Adrenal gland (tissue), 5 donors: ENCODE results near the gene TEDC1.

ENCODE experiments used
- CTCF ChIP-seq, 6 experiments: fragments of 450-650 bp in 4 of 6; fragments of 200-600 bp in 2 of 6; sonication (generic) in 1 of 6; IDR thresholded peaks; 1 replicate in 5 of 6; 2 replicates in 1 of 6; pipeline versions ENCODE4 v1.5.1 to v1.8.0; 2016 to 2021; ENCODE audit warnings: antibody characterized with exemption in 6 of 6, mild to moderate bottlenecking in 2 of 6, moderate library complexity in 1 of 6
- POLR2A ChIP-seq, 2 donors: fragments of 450-650 bp; IDR thresholded peaks; one replicate each; pipeline ENCODE4 v1.6.1; 2017; ENCODE audit warnings: antibody characterized with exemption in 2 of 2, mild to moderate bottlenecking in 2 of 2, moderate library complexity in 1 of 2
- donor health status: DM: no; HTN: no; CAD: no.

GRCh38 chr14:105533811-105534498, 42.9 kb downstream of the TEDC1 start:
- TF ChIP-seq CTCF (IDR thresholded peaks at IDR 0.05): no peak
- TF ChIP-seq POLR2A (IDR thresholded peaks at IDR 0.05): no peak
